HG02938 (cell line): ENCODE measurements around the gene RHOH.

ENCODE experiments used
- ATAC-seq: cut with Tn5 transposase; IDR thresholded peaks from one replicate; pipeline ENCODE4 v1.9.1; 2021; ENCODE audit warnings: mild to moderate bottlenecking, moderate library complexity; ENCODE audit not compliant: unreplicated experiment

Gene RHOH

DNA sequence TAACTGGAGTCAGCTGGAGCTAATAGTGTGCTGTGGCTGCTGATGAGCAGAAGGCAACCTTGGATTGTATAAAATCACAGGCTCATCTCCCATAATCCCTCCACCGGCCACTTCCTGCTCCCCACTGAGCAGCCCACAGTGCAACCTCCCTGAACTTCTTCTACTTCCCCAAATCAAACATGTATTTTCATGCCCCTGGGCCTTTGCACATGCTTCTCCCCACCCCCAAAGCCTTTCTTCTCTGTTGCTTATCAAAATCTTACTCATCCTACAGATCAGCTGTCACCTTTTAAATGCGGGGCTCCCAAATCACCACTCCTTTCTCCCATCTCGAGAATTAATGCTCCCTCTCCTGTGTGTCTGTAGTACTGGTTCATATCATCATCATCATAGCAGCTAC is 35.8 kb downstream of the RHOH start:
- no peak for ATAC-seq

DNA sequence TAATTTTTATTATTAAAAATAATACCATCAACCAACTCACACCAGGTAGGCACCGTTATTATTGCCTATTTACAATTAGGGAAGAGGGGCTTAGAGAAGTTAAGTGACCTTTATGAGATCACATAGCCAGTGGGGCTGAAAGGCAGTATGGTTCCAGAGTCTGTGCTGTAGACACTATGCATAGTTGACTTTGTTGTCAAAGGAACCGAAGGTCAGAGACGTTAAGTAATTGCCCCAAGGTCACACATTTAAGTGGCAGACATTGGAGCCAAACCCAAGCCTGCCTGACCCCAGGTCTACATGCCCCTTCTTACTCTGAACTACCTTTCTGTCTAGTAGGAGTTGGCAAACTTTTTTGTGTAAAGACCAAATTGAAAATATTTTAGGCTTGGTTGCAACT is 36.4 kb downstream of the RHOH start:
- ATAC-seq = no peak

DNA sequence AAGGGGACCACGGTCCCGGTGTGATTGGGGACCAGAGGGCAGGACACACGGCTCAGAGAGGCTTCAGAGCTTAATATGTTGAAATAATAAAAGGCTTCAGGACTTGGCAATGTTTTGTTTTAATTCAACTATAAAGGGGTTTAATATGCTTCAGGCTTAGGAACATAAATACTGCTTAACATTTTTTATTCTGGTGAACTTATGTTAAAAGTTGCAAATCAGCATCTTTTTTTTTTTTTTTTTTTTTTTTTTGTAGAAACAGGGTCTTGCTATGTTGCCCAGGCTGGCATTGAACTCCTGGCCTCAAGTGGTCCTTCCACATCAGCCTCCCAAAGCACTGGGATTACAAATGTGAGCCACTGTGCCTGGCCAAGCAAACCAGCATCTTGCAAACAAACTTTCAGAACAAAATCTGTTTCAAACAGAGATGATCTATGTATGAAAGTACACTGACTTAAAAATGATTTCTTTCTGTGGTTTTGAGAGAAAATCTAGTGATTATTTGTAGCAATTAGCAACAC is 37.7 kb downstream of the RHOH start:
- no peak for ATAC-seq

DNA sequence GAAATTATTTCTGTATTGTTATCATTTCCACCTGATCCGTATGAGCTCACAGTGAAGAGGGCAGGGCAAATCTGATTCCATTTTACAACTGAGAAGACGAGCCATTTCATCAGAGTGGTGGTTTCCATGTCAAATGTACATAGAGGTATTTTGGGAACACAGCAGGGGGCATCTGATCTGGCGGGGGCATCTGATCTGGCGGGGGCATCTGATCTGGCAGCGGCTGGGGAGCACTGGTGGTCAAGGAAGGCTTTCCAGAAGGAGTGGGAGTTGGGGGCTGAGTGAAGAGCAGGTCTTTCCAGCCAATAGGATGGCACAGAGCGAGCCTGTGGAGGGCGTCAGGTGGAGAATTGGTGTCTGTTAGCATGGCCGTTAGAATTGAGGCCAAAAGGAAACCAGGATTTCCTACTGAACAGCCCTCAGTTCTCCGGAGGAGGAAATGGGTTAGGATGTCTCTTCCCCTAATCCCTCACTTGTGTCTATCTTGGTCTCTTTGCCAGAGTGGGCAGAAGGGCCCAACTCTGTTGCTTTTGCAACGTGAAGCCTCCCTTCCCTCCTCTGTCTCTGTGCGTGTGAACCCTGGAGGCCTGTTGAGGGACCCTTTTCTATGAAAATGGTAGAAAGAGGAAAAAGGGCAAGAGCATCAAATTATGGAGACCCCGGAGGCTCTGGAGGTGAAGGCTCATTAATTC is 41.3 kb downstream of the RHOH start:
- ATAC-seq = no peak

DNA sequence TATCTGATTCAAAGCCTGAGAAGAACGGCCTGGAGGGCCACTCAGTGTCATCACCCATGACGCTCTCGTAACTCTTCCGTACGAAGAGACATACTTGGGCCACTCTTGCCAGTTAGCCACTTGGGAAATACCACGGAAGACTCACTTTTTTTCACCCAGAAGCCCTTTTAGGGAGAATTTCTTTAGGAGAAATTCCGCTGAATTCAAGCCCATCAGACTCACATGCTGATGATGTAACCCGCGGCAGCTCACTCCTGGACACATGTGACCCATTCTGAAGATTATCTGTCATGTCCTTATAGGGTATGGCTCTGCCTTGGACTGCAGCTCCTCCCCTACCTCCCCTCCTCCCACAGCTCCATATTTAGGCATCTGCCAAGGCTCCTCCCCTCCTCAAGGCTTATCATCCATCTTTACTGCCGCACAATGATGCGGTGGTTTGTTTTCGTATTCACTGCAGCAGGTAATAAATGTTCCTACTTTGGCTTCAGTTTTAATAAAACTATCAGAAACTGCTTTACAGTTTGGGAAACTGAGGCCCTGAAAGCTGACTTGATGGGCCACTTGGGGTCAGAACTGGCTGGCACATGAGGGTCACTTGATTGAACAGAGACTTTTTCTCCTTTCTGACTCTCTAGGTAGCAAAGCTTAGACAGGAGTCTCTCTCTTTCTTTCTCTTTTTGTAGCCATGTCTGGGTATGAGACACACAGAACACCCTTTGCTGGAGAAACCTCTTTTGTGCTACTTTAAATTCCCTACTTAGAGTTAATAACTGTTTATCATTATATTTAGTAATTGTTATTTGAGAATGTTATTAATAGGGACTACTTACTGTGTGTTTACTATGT is 42.1 kb downstream of the RHOH start:
- ATAC-seq = no peak

DNA sequence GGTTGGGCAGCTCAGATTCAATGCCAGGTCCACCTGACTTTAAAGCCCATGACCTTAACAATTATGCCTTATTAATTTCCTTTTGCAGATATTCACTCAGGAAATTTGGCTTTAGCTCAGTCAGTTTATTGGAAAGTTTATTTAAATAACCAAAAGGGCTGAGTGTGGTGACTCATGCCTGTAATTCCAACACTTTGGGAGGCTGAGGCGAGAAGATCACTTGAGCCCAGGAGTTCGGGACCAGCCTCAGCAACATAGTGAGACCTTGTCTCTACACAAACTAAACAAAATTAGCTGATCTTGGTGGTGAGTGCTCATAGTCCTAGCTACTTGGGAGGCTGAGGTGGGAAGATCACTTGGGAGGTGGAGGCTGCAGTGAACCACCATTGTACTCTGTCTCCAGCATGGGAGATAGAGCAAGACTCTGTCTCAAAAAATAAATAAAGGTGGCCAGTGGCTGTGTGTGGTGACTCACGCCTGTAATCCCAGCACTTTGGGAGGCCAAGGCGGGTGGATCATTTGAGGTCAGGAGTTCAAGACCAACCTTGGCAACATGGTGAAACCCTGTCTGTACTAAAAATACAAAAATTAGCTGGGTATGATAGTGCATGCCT is 43.3 kb downstream of the RHOH start:
- no peak for ATAC-seq

DNA sequence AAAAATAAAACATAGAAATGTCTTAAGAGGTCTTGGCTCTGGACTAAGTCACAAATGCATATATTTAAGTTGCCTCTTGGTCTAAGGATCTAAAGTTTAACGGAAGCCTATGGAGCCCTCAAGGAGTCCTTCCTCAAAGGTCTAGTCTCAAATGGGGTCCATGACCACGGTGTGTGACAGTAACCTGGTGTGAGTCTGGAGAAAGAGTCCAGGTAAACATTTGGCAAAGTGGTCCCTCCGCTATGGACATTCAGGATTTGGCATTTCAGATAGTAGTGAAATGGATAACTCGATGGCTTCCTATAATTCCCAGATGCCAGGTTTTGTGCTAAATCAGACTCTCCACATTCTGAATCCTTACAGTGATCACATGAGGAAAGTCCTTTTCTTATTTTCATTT is 44.2 kb downstream of the RHOH start:
- ATAC-seq = no peak

DNA sequence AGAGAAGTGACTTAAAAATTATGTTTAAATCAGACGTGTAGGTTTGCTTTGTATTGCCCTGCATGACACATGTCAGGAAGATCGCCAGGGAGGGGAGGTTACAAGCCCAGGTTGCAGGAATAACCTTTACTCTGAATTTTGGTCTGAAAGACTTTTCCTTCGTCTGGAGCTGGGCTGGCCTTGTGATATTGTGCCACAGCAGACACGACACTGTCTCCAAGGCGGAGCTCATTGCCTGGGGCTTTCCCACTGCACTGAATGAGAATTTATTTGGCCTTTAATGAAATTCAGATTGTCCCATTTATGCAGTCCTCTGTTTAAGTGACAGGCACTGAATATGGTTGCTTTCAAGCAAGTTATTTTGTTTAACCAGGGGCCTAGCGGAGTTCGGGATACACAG is 45.1 kb downstream of the RHOH start:
- ATAC-seq = no peak

DNA sequence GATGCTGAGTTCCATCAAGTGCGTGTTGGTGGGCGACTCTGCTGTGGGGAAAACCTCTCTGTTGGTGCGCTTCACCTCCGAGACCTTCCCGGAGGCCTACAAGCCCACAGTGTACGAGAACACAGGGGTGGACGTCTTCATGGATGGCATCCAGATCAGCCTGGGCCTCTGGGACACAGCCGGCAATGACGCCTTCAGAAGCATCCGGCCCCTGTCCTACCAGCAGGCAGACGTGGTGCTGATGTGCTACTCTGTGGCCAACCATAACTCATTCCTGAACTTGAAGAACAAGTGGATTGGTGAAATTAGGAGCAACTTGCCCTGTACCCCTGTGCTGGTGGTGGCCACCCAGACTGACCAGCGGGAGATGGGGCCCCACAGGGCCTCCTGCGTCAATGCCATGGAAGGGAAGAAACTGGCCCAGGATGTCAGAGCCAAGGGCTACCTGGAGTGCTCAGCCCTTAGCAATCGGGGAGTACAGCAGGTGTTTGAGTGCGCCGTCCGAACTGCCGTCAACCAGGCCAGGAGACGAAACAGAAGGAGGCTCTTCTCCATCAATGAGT is 46.6 kb downstream of the RHOH start:
- no peak for ATAC-seq

DNA sequence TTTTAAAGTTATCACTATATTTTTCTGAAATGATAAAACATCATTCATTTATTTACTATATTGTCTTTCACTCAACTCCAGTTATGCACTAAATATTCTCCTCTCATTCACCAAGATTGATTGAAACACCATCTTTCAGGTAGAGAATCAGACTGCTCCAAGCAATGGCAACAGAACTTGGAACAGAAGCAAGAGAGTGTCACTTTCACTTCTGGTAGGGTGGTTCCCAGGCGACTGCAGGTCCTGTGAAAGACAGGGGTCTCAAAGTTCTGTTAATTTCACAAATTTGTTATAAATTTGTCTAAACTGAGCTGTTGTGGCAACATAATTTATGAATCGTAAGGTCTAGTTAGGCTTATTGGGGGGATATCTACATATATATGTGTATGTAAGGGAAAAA is 47.8 kb downstream of the RHOH start:
- no peak for ATAC-seq

DNA sequence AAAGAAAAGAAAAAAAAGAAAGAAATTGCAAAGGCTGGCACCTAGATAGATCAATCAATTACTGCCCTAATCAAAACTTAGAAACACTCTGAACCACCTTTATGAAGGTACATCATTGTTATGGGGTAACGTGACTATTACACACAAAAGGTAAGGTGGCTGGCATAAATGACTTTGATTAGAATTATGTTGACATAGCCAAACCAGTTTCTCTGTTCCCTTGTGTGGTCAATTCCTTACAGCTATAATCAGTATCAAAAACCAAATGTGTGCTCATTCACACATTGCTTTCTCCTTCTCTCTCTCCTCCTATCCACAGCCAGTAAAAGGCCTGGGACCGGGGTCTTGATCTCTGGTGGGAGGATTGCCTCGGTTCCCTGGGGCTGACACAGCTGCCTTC is 48.7 kb downstream of the RHOH start:
- ATAC-seq = no peak

DNA sequence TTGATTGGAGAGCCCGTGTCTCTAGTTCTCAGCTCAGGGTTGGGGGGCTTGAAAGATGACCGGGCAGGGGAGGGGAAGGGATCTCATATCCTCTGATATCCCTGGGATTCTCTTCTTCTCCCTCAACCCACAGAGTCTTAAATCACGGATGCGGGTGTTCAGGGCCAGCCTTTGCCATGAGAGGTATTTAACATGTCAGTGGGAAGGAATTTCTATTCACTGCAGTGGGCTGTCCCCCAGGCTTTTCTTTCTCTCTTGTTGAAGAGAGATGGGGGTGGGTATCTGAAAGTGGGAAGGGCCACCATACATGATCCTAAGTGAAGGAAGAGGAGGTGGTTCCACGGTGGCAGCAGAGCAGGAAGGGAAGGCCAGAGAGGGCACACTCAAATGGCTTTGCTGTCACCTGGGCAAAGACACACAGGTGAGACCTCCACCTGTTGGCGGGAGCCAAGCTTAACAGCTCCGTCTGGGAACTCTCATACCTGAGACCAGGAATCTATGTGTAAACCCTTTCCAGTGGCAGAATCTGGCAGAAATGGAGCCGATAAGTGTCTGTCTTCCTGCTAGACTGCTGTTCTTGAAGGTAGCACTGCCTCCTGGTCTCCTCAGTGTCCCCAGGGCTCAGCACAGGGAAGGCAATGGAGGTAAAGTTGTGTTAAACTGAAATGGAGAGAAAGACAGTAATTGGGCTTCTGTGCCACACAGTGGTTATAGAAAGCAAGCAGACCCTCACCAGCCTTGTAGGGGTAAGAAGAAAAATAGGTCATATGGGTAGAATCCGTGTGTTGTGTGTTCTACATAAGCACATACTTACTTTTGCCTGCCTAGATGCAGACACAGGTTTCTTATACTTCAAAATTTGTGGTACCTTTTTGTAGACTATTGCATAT is 49.4 kb downstream of the RHOH start:
- ATAC-seq = no peak

DNA sequence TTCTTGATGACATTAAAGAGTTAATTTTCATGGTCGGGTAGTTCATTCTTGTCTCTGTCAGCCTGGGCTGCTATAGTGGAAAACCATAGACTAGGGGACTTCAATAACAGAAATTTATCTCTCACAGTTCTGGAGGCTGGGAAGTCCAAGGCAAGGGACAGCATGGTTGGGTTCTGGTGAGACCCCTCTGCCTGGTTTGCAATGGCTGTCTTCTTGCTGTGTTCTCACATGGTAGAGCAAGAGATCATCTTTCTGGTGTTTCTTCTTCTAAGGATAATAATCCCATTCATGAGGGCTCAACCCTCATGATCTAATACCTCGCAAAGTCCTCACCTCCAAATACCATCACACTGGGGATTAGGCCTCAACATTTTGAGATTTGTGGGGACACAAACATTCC is 50.1 kb downstream of the RHOH start:
- no peak for ATAC-seq

DNA sequence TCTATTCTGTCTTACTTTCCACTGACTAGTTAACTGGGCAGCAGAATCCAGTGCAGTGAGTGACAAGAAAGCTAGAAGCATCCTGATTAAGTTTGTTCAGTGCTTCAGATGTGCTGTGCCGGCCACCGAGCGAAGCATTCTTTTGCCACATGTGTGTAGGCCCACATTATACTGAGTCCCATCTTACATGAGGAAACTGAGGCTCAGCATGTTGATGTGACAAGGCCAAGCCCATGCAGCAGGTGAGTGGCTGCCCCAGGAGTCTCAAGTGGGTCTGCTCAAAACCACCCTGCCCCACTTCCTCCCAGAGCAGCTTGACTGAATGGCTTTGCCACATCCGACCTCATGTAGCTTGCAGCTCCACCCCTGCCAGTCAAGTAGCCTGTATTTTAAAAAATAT is 50.5 kb downstream of the RHOH start:
- no peak for ATAC-seq

DNA sequence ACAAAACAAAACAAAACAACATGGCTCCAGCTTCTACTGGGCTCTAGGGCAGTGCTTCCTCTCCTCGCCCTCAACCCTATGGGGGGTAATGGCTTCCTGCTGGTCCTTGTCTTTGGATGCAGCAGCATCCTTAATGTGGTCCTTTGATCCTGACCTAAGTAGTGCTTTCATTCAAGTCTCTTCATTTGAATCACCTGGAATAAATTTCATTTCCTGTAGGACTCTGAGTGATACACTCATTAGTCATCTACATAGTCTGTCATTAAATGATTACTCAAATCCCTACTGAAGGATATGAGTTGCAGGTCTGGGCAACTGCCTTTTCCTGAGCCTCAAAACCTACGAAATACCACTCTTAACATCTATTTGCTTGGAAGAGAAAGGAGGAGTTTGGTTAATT is 54.5 kb downstream of the RHOH start:
- no peak for ATAC-seq

DNA sequence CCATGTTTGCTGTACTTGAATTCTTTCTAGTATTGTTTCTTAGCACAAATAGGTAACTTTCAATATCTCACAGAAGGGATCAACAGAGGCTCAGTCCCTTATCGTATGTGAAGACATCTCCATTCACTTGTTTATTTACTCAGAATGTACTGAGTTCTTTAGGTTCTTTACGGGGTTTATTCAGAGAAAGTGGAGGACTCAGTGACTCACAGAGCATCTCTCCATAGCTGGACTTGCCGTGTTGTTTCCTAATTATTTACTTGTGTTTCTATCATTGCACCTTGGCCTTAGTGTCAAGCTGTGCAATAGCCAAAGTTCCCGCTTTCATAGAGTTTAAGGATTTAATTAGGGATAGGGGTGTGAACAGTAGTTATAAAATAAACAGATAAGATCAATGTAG is 57.1 kb downstream of the RHOH start:
- no peak for ATAC-seq

DNA sequence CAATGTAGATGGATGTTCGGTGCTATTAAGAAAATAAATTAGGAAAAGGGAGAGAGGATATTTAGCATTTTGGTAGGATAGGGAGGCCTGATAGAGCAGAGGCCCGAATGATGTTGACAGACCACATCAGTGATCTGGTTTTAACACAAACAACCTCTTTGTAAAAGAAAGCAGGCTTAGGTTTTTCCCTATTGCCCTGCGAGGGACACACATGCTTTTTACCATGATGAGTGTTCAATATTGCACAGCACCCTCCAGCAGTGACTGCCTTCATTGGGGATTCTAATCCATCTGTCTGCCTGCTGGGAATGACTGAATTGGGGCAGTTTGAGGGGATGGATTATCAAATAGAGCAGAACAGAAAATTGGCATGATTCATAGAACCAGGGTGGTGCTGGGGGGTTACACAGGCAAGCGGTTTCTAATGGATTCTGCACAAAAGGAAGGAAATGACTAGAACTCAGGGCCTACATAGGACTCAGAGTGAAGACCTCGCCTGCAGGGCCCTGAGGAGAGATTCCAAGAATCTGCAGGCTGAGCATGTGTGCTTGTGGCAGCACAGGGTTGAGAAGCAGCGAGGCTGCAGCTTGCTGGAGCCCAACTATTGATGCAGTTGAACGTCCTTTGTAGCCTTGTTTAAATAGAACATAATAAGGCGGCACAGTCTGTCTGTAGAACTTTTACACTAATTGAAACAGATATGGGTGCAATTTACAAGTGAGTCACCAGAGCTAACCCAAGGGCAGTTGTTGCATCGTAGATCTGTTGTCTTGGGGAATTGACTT is 58.0 kb downstream of the RHOH start:
- no peak for ATAC-seq

DNA sequence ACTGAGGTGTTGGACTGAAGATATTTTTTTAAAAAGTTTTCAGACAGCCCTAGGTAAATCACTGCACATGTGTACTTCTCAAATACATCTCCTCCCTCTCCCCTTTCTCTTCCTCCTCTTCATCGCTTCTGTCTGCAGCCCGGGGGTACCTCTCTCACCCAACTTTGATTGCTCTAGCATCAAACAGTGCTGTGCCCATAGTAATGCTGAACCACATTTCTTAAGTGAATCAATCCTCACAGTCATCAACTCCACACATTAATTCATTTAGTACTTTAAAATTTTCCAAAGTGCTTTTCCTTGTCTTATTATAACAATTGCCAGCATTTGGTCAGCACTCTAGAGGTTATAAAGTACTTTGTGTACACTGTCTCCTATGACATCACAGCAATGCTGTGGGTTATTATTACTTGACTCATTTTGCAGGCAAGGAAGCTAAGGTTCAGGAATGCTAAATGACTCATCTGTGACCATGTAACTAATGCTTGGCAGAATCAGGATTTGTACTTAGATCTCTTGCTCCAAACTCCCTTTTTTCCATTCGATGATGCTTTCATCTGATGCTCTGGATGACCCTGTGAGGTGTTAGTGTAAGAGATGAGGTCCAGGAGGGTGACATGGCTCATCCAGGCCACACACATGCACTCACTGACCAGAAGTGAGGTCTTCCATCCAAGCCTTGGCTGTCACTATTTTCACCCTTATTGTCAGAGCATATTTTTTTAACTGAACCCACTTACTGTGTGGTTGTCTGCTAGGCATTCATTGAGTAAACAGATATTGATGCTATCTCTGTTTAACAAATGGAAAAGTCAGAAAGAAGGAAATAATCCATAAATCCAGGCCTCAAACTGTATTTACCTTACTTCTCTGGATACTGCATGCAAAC is 58.8 kb downstream of the RHOH start:
- no peak for ATAC-seq

DNA sequence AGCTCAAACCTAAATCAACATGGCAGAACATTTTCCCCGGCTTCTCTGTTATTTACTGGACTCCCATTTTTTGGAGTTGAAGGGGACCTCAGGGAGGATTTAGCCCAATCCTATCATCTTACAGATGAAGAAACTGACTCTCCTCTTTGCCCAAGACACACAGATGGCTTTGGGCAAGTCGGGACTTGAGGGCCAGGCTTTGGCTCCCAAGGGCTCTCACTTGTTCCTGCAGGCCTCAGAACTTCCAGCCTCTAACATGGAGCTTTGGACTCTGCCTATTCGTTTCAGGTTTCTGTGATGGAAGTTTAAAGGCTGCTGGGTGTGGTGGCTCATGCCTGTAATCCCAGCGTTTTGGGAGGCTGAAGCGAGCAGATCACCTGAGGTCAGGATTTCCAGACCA is 59.5 kb downstream of the RHOH start:
- ATAC-seq = no peak
